MCF 10A (cell line): ENCODE measurements around the gene TCF4. TPM values are rescaled to one million over a fixed set of nuclear protein-coding genes. Genes with fewer than 3 reads are reported as not detected.

Experiments used
- BruUV-seq: library from RNA; stranded (reverse); fragments of 400-500 nt; replicated peaks from 2 replicates; lab custom pipeline; 2021; lab: Mats Ljungman, UMichigan
- CTCF ChIA-PET: fragments of 300-600 bp; sonication (Branson Sonifier 250); formaldehyde crosslinking; extraction: SDS; loops from one replicate; lab custom pipeline; 2021; ENCODE audit warnings: antibody characterized with exemption, inconsistent platforms; lab: Yijun Ruan, JAX
- POLR2A ChIA-PET: fragments of 300-600, 350-650 bp; sonication (Branson Sonifier 250); formaldehyde crosslinking; extraction: SDS; loops from one replicate; lab custom pipeline; 2020; ENCODE audit warnings: antibody characterized with exemption, inconsistent platforms; lab: Yijun Ruan, JAX
- DNase-seq: peaks from one replicate; pipeline ENCODE4 v3.0.0-alpha.2; 2018; ENCODE audit not compliant: unreplicated experiment
- H3K27ac Mint-ChIP-seq: one replicate; pipeline ENCODE4 v1.8.0; 2022; ENCODE audit warnings: mild to moderate bottlenecking, low read depth, mixed read lengths; ENCODE audit not compliant: unreplicated experiment
- H3K27me3 Mint-ChIP-seq: one replicate; pipeline ENCODE4 v1.8.0; 2022; ENCODE audit warnings: mixed read lengths; ENCODE audit not compliant: insufficient read depth, unreplicated experiment
- H3K36me3 Mint-ChIP-seq: one replicate; pipeline ENCODE4 v1.8.0; 2022; ENCODE audit warnings: mild to moderate bottlenecking, moderate library complexity, mixed read lengths; ENCODE audit not compliant: insufficient read depth, unreplicated experiment
- H3K4me1 Mint-ChIP-seq: one replicate; pipeline ENCODE4 v1.8.0; 2022; ENCODE audit warnings: mixed read lengths; ENCODE audit not compliant: insufficient read depth, unreplicated experiment
- H3K4me3 Mint-ChIP-seq: one replicate; pipeline ENCODE4 v1.8.0; 2022; ENCODE audit warnings: mild to moderate bottlenecking, moderate library complexity, mixed read lengths; ENCODE audit not compliant: unreplicated experiment
- H3K9me3 Mint-ChIP-seq: one replicate; pipeline ENCODE4 v1.8.0; 2022; ENCODE audit warnings: mixed read lengths; ENCODE audit not compliant: unreplicated experiment
- intact Hi-C: fragments of 100-400 bp; cut with micrococcal nuclease; formaldehyde crosslinking; loops from 2 replicates; pipeline ENCODE4 v1.14.1; 2022
- total RNA-seq: library from RNA; stranded (reverse); gene quantifications from 2 replicates; pipeline ENCODE4 v1.2.3, GENCODE V29; 2022
- TF ChIP-seq, protein P1 (sequence below): fragments of 200-600 bp; IDR thresholded peaks from one replicate; pipeline ENCODE4 v1.8.0; 2022; ENCODE audit warnings: antibody characterized with exemption, mild to moderate bottlenecking; ENCODE audit not compliant: unreplicated experiment

The TCF4 gene
- total RNA-seq, 1 experiment from 2014 or later, result 6.2 TPM

DNA sequence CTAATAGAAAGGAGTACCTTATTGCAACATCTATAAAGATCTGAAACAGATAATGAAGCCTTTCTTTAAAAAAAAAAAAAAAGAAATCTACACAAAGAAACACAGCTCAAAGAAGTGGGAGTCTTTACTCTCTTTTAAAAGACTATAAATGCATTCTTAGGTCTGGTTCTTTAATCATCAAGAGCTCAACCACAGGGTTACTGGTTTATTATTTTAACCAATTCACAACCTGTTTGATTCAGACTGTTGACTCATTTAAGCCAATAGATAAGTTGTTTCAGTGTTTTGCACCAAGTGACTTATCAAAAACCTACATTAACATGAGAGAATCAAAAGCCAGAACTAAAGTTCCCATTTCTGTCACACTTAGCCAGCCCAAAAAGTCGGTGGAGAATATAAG lies 93.1 kb downstream of the TCF4 start:
- BruUV-seq, result no TSS peak
- POLR2A ChIA-PET, result no interaction called here
- intact Hi-C loops, result no loop called here
- Mint-ChIP-seq H3K4me1 (no peaks in the 10 kb centered on the region), H3K36me3 (no peaks in the 10 kb centered on the region), H3K9me3 (no peaks in the 10 kb centered on the region), H3K27me3 (no peaks in the 10 kb centered on the region), H3K27ac (no peak overlapping the region), H3K4me3 (no peak overlapping the region)
- TF ChIP-seq, protein P1, sequence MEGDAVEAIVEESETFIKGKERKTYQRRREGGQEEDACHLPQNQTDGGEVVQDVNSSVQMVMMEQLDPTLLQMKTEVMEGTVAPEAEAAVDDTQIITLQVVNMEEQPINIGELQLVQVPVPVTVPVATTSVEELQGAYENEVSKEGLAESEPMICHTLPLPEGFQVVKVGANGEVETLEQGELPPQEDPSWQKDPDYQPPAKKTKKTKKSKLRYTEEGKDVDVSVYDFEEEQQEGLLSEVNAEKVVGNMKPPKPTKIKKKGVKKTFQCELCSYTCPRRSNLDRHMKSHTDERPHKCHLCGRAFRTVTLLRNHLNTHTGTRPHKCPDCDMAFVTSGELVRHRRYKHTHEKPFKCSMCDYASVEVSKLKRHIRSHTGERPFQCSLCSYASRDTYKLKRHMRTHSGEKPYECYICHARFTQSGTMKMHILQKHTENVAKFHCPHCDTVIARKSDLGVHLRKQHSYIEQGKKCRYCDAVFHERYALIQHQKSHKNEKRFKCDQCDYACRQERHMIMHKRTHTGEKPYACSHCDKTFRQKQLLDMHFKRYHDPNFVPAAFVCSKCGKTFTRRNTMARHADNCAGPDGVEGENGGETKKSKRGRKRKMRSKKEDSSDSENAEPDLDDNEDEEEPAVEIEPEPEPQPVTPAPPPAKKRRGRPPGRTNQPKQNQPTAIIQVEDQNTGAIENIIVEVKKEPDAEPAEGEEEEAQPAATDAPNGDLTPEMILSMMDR, result no peak
- CTCF ChIA-PET, result no interaction called here
- no peak for DNase-seq

DNA sequence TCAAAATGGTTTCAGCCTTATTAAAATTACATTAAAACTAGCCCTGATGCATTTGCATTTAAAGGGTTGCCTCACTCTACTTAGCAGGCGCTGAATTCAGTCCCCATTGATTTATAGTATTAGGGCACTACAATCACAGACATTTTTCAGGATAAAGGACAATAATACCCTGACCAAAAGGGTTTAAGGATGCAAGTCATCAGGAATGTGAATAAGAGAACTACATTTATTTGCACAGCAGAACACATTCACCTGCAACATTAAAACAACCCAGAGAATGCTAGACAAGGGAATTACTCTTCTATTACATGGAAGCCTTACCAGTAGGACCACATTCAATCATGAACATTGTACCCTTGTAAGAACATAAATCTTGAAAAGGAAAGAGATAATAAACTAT lies 93.6 kb downstream of the TCF4 start:
- no peak overlapping the region for H3K4me3 Mint-ChIP-seq
- peaks cover 2% of the 10 kb centered on the region for H3K4me1 Mint-ChIP-seq
- CTCF ChIA-PET, result no interaction called here
- no peak for DNase-seq
- POLR2A ChIA-PET, result no interaction called here
- H3K27ac Mint-ChIP-seq, result no peak overlapping the region
- BruUV-seq, result no TSS peak
- TF ChIP-seq, protein P1, result no peak
- H3K36me3 Mint-ChIP-seq, result no peaks in the 10 kb centered on the region
- no peaks in the 10 kb centered on the region for H3K9me3 Mint-ChIP-seq
- no peaks in the 10 kb centered on the region for H3K27me3 Mint-ChIP-seq
- intact Hi-C loops, result no loop called here

DNA sequence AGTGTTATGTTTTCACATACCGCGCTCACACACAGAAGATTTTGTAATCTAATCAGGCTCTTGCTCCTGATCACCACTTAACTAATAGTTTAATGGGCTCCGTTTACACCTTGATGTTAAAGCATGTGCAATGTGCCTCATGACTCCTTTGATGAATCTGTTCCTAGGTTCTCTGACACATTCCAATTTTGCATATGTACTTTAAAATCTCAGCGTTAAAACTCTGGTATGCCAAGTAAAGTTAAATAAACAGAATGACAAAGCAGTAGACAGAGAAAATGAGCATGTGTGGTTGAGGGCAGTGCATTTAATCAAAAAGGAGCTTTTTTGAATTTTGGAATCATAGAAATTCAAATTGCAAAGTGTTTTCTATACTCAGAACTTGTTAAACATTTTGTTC lies 96.4 kb downstream of the TCF4 start:
- no peaks in the 10 kb centered on the region for H3K36me3 Mint-ChIP-seq
- ChIA-PET POLR2A (no interaction called here), CTCF (no interaction called here)
- no peak for DNase-seq
- H3K4me3 Mint-ChIP-seq, result no peak overlapping the region
- intact Hi-C loops, result no loop called here
- H3K27ac Mint-ChIP-seq, result no peak overlapping the region
- no peaks in the 10 kb centered on the region for H3K27me3 Mint-ChIP-seq
- H3K4me1 Mint-ChIP-seq, result peaks cover 6% of the 10 kb centered on the region
- no peaks in the 10 kb centered on the region for H3K9me3 Mint-ChIP-seq
- BruUV-seq, result no TSS peak
- TF ChIP-seq, protein P1, result no peak

DNA sequence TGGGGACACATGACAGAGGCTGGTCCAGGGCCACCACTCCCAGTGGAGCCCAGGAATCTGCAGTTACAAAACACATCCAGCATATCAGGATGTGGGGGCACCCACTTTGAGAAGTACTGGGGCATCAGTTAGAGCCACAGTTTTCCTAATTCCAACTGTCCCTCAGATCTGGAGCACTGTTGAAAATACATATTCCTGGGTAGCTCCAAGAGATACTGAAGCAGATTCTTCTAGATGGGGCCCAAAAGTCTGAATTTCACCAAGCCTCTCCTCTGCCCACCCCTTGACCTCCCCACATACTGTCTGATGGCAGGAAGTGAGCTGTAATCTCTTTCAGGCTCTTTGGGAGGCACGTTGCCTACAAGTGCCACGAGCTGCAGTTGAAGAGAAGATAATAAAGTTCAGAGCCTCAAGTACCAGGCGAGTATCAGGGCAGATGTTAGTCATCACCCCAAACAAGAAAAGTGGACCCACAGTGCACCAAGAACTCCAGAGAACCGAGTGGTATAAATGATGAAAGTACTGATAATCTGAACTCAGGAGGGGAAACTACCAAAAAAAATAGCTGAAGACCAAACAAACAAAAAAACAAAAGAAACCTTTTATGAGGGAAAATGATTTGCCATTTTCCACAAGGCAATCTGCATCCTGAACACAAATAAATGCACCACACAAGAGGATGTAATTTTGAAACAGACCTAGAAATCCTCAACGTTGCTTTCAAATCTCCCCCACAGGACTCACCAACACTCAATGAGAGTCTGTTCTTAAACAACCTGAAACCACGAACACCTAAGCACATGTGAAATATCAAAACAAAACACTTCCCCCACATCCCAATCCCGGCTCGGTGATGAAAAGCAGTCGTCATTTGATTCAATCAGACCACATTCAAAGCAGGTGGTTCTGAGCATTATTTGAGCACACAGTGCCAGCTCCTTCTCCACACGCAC lies 98.7 kb downstream of the TCF4 start:
- no peak for DNase-seq
- TF ChIP-seq, protein P1, result no peak
- Mint-ChIP-seq H3K4me3 (no peak overlapping the region), H3K9me3 (no peaks in the 10 kb centered on the region), H3K36me3 (no peaks in the 10 kb centered on the region), H3K4me1 (peaks cover 6% of the 10 kb centered on the region), H3K27me3 (no peaks in the 10 kb centered on the region), H3K27ac (no peak overlapping the region)
- ChIA-PET CTCF (interaction anchor here (0.6 kb wide), 1 partner anchor 12 kb away, joined by 3 read pairs; no protein-coding TSS in a partner anchor), POLR2A (interaction anchor here (0.6 kb wide), 1 partner anchor 18 kb away, joined by 3 read pairs; no protein-coding TSS in a partner anchor)
- no TSS peak for BruUV-seq
- intact Hi-C loops, result no loop called here
